OCI-LY1 (cell line): ENCODE measurements around the gene DENND1A.

Experiments used
- H2AFZ ChIP-seq: fragments of 200-600 bp; sonication (generic), shearing (Covaris generic); 2 replicates; pipeline ENCODE4 v1.6.0; 2014; ENCODE audit warnings: antibody characterized with exemption, mild to moderate bottlenecking, low read length
- H3F3A ChIP-seq: fragments of 200-600 bp; sonication (generic), shearing (Covaris generic); 2 replicates; pipeline ENCODE4 v1.6.0; 2014; ENCODE audit warnings: mild to moderate bottlenecking, antibody characterized with exemption, low read length, moderate library complexity; ENCODE audit not compliant: insufficient read depth
- H3K27ac ChIP-seq: fragments of 200-600 bp; sonication (generic); 2 replicates; pipeline ENCODE4 v1.5.1; 2014; ENCODE audit warnings: low read length, mixed run types, mild to moderate bottlenecking, low read depth; ENCODE audit not compliant: poor library complexity, severe bottlenecking
- H3K27me3 ChIP-seq: fragments of 200-600 bp; sonication (generic); 2 replicates; pipeline ENCODE4 v1.6.0; 2014; ENCODE audit warnings: antibody characterized with exemption, mild to moderate bottlenecking, low read length, moderate library complexity; ENCODE audit not compliant: insufficient read depth
- H3K36me3 ChIP-seq: fragments of 200-600 bp; sonication (generic); 2 replicates; pipeline ENCODE4 v1.6.1; 2014; ENCODE audit warnings: mild to moderate bottlenecking, antibody characterized with exemption, low read length, moderate library complexity, mixed read lengths; ENCODE audit not compliant: insufficient read depth
- H3K4me1 ChIP-seq: fragments of 200-600 bp; sonication (generic); 2 replicates; pipeline ENCODE4 v1.5.1; 2014; ENCODE audit warnings: mild to moderate bottlenecking, low read length, moderate library complexity; ENCODE audit not compliant: insufficient read depth, severe bottlenecking
- H3K4me2 ChIP-seq: fragments of 200-600 bp; sonication (generic), shearing (Covaris generic); 2 replicates; pipeline ENCODE4 v1.6.1; 2014; ENCODE audit warnings: low read length
- H3K4me3 ChIP-seq: fragments of 200-600 bp; sonication (generic); 2 replicates; pipeline ENCODE4 v1.5.1; 2014; ENCODE audit warnings: low read length, low read depth, mild to moderate bottlenecking, mixed read lengths; ENCODE audit not compliant: poor library complexity, severe bottlenecking
- H3K79me2 ChIP-seq: fragments of 200-600 bp; shearing (Covaris generic); 2 replicates; pipeline ENCODE4 v1.6.1; 2016; ENCODE audit warnings: mixed run types, low read length, mixed read lengths; ENCODE audit not compliant: insufficient read depth
- H3K9ac ChIP-seq: fragments of 200-600 bp; sonication (generic), shearing (Covaris generic); 2 replicates; pipeline ENCODE4 v1.6.1; 2014; ENCODE audit warnings: mild to moderate bottlenecking, low read length, mixed read lengths
- H3K9me2 ChIP-seq: fragments of 200-600 bp; sonication (generic), shearing (Covaris generic); 2 replicates; pipeline ENCODE4 v1.6.1; 2014; ENCODE audit warnings: low read depth, mild to moderate bottlenecking, low read length, mixed read lengths
- H3K9me3 ChIP-seq: fragments of 200-600 bp; shearing (Covaris generic); 2 replicates; pipeline ENCODE4 v1.6.1; 2014; ENCODE audit warnings: low read length, mixed read lengths
- H4K20me1 ChIP-seq: fragments of 200-600 bp; sonication (generic), shearing (Covaris generic); 2 replicates; pipeline ENCODE4 v1.6.0; 2016; ENCODE audit warnings: mild to moderate bottlenecking, low read length; ENCODE audit not compliant: insufficient read depth
- EZH2 ChIP-seq: fragments of 200-600 bp; sonication (generic), shearing (Covaris generic); IDR thresholded peaks from 2 replicates; pipeline ENCODE4 v1.8.0; 2017; ENCODE audit warnings: borderline replicate concordance, mixed run types, mild to moderate bottlenecking, antibody characterized with exemption, low read length, moderate library complexity, mixed read lengths
- TF ChIP-seq, protein P1 (sequence below): fragments of 200-600 bp; sonication (generic), shearing (Covaris generic); IDR thresholded peaks from 2 replicates; pipeline ENCODE4 v1.5.1; 2017; ENCODE audit warnings: mild to moderate bottlenecking, antibody characterized with exemption, low read length, moderate library complexity, mixed read lengths

DENND1A gene

DNA sequence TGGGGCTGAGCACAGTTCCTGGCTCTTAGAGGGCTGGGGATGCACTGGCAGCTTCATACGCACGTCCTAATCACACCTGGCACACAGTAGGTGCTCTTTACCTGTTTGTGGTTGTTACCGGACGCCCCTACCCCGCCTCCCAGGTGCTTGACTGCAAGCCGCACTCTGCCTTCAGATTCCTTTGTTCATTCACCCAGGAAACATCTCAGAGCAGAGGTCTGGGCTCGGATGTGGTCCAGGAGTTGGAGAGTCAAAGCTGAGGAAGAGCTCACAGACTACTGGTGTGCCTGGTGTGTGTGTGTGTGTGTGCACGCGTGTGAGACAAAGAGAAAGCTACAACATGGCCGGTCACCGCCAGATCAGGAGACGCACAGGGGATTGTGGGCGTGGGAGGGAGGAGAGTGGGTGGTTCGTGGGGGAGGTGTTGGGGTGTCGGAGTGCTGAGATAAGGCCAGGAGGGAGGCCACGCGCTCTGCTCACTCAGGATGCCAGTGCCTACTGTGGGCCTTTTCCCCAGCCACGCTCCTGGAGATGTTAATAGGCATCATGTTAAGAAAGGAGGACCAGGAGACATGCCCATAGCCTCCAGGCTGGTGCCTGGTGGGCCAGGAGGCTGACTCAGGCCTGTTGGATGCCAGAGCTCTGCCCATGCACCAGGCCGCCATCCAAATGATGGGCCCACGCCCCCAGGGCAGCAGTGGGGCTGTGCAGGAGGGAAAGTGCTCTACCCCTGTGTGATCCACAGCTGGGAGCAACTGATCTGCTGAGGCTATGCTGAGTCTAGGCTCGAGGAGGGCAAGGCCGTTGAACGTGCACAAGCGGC lies 534.0 kb downstream of the DENND1A start:
- Histone ChIP-seq H3K4me2 (no peak overlapping the region), H3K4me1 (no peaks in the 10 kb centered on the region), H4K20me1 (no peaks in the 10 kb centered on the region), H2AFZ (no peak overlapping the region), H3K27ac (no peak overlapping the region), H3K4me3 (no peak overlapping the region), H3K9ac (no peak overlapping the region), H3K9me2 (no peaks in the 10 kb centered on the region), H3K36me3 (no peaks in the 10 kb centered on the region), H3F3A (no peaks in the 10 kb centered on the region), H3K79me2 (no peaks in the 10 kb centered on the region), H3K9me3 (0 out of 2 replicates have a peak, but pooled peaks cover 4% of the 10 kb centered on the region), H3K27me3 (no peaks in the 10 kb centered on the region; the same call in 1 of the 2 replicates)
- TF ChIP-seq EZH2, result no peak
- TF ChIP-seq, protein P1, sequence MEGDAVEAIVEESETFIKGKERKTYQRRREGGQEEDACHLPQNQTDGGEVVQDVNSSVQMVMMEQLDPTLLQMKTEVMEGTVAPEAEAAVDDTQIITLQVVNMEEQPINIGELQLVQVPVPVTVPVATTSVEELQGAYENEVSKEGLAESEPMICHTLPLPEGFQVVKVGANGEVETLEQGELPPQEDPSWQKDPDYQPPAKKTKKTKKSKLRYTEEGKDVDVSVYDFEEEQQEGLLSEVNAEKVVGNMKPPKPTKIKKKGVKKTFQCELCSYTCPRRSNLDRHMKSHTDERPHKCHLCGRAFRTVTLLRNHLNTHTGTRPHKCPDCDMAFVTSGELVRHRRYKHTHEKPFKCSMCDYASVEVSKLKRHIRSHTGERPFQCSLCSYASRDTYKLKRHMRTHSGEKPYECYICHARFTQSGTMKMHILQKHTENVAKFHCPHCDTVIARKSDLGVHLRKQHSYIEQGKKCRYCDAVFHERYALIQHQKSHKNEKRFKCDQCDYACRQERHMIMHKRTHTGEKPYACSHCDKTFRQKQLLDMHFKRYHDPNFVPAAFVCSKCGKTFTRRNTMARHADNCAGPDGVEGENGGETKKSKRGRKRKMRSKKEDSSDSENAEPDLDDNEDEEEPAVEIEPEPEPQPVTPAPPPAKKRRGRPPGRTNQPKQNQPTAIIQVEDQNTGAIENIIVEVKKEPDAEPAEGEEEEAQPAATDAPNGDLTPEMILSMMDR, result no peak

DNA sequence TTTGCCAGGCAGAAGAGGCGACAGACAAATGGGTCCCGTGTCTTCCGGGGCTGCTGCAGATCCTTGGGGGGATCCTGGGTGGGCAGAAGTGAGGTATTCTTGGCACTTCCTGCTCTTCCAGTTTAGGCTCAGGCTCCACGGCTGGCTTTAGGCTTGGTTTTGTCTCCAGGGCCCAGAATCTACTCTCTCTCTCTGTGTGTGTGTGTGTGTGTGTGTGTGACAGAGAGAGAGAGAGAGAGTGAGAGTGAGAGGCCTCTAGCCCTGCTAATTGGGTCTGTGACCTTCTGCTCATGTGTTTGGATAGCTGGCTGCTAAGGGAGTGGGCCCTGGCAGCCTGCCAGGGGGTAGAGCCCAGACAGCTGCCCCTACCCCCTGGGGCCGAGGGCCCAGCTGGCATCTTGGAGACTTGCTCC lies 534.6 kb downstream of the DENND1A start:
- no peak overlapping the region for H3K4me3 ChIP-seq
- no peaks in the 10 kb centered on the region for H3F3A ChIP-seq
- H3K9ac ChIP-seq, result no peak overlapping the region
- no peak overlapping the region for H3K27ac ChIP-seq
- H3K9me3 ChIP-seq, result 0 out of 2 replicates have a peak, but pooled peaks cover 4% of the 10 kb centered on the region
- H3K4me2 ChIP-seq, result no peak overlapping the region
- H3K27me3 ChIP-seq, result no peaks in the 10 kb centered on the region; the same call in 1 of the 2 replicates
- H3K36me3 ChIP-seq, result no peaks in the 10 kb centered on the region
- H3K79me2 ChIP-seq, result no peaks in the 10 kb centered on the region
- H2AFZ ChIP-seq, result no peak overlapping the region
- H3K4me1 ChIP-seq, result no peaks in the 10 kb centered on the region
- no peaks in the 10 kb centered on the region for H3K9me2 ChIP-seq
- TF ChIP-seq, protein P1, result no peak
- H4K20me1 ChIP-seq, result no peaks in the 10 kb centered on the region

DNA sequence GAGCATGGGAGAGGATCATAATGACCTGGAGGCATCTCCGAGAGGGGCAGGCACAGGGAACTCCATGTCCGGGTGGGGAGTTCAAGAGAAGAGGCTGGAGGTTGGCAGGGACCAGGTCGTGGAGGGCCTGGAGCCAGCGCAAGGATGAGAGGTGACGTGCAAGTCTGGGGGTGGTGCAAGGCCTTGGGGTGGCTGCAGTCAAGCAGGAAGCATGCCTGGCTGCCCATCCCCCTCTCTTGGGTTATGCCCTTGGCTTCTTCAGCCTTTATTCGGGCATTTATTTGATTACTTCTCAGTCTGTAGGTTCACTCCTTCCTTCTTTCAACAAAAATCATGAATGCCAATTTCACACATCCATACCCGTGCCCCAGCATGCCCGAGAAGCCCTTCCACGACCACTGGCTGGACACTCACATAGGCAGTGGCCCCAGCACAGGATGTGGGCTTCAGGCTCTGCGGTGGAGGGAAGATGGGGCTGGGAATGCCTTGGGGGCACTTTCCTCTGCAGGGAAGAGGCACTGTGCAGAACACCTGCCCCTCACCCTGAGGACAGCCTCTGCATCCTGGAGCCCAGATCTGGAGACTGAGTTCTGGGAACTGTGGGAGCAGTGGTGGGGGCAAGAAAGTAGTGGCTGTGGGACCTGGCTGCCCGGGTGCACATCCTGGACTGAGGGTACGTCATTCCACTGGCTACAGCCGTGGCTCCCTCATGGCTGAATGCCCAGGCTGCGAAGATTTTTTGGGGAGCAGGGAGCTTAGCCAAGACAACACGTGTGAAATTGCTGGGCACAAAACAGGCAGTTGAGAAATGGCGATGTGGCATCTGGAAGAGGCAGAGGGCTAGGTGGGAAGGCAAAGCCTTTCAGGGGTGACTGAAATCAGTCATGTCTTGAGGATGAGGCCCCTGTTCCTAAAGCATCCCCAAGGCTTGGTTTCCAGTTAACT lies 535.4 kb downstream of the DENND1A start:
- H3K79me2 ChIP-seq, result no peaks in the 10 kb centered on the region
- H3K9me3 ChIP-seq, result 0 out of 2 replicates have a peak, but pooled peaks cover 4% of the 10 kb centered on the region
- H3K27ac ChIP-seq, result no peak overlapping the region
- H3K4me2 ChIP-seq, result no peak overlapping the region
- H2AFZ ChIP-seq, result no peak overlapping the region
- no peak overlapping the region for H3K4me3 ChIP-seq
- no peaks in the 10 kb centered on the region for H3K36me3 ChIP-seq
- TF ChIP-seq EZH2, result no peak
- TF ChIP-seq, protein P1, result no peak
- H3K9me2 ChIP-seq, result no peaks in the 10 kb centered on the region
- no peak overlapping the region for H3K9ac ChIP-seq
- H3F3A ChIP-seq, result no peaks in the 10 kb centered on the region
- no peaks in the 10 kb centered on the region; the same call in 1 of the 2 replicates for H3K27me3 ChIP-seq
- H3K4me1 ChIP-seq, result no peaks in the 10 kb centered on the region
- no peaks in the 10 kb centered on the region for H4K20me1 ChIP-seq
